ENCODE results near the gene CFH.
"Not testable (repeated sequence)": the region's sequence is repeated elsewhere in the genome, so short reads cannot be mapped to it uniquely, and the experiment has no call there.

The CFH gene

GRCh38 chr1:196639291-196639690, 12.6 kb upstream of the CFH start:
- not testable (repeated sequence) for H3K4me3 ChIP-seq (ENCODE audit: low read depth, low read length); H3K27me3 ChIP-seq (ENCODE audit: insufficient read depth, low read length); H3K27ac ChIP-seq (ENCODE audit: low read depth, low read length); H3K36me3 ChIP-seq (ENCODE audit: insufficient read depth, low read length); H3K79me2 ChIP-seq (ENCODE audit: control insufficient read depth, insufficient read depth, low read length, unreplicated experiment); H3K4me1 ChIP-seq (ENCODE audit: control insufficient read depth, insufficient read depth, low read length, unreplicated experiment); H2AFZ ChIP-seq (ENCODE audit: low read length, unreplicated experiment)

GRCh38 chr1:196640976-196641375, 10.9 kb upstream of the CFH start:
- Histone ChIP-seq H3K27ac (ENCODE audit: low read depth, low read length) (no peak overlapping the region), H3K4me1 (ENCODE audit: control insufficient read depth, insufficient read depth, low read length, unreplicated experiment) (no peaks in the 10 kb centered on the region), H3K27me3 (ENCODE audit: insufficient read depth, low read length) (no peaks in the 10 kb centered on the region), H3K36me3 (ENCODE audit: insufficient read depth, low read length) (no peaks in the 10 kb centered on the region), H2AFZ (ENCODE audit: low read length, unreplicated experiment) (no peak overlapping the region), H3K79me2 (ENCODE audit: control insufficient read depth, insufficient read depth, low read length, unreplicated experiment) (no peaks in the 10 kb centered on the region), H3K4me3 (ENCODE audit: low read depth, low read length) (no peak overlapping the region)

GRCh38 chr1:196649990-196650389, 1.9 kb upstream of the CFH start:
- Histone ChIP-seq H3K4me3 (ENCODE audit: low read depth, low read length) (no peak overlapping the region), H3K36me3 (ENCODE audit: insufficient read depth, low read length) (no peaks in the 10 kb centered on the region), H3K79me2 (ENCODE audit: control insufficient read depth, insufficient read depth, low read length, unreplicated experiment) (peaks cover 17% of the 10 kb centered on the region), H3K4me1 (ENCODE audit: control insufficient read depth, insufficient read depth, low read length, unreplicated experiment) (peaks cover 12% of the 10 kb centered on the region), H3K27me3 (ENCODE audit: insufficient read depth, low read length) (no peaks in the 10 kb centered on the region), H3K27ac (ENCODE audit: low read depth, low read length) (no peak overlapping the region), H2AFZ (ENCODE audit: low read length, unreplicated experiment) (no peak overlapping the region)

GRCh38 chr1:196650403-196650802, 1.4 kb upstream of the CFH start:
- no peak overlapping the region for H3K27ac ChIP-seq (ENCODE audit: low read depth, low read length)
- peaks cover 12% of the 10 kb centered on the region for H3K4me1 ChIP-seq (ENCODE audit: control insufficient read depth, insufficient read depth, low read length, unreplicated experiment)
- no peaks in the 10 kb centered on the region for H3K27me3 ChIP-seq (ENCODE audit: insufficient read depth, low read length)
- peak overlapping the region; percentile 5 for H2AFZ ChIP-seq (ENCODE audit: low read length, unreplicated experiment)
- peaks cover 19% of the 10 kb centered on the region for H3K79me2 ChIP-seq (ENCODE audit: control insufficient read depth, insufficient read depth, low read length, unreplicated experiment)
- no peak overlapping the region for H3K4me3 ChIP-seq (ENCODE audit: low read depth, low read length)
- H3K36me3 ChIP-seq (ENCODE audit: insufficient read depth, low read length) = no peaks in the 10 kb centered on the region

- H3K36me3 ChIP-seq (ENCODE audit: insufficient read depth, low read length) = no peaks in the 10 kb centered on the region
- peak overlapping the region; percentile 96 for H2AFZ ChIP-seq (ENCODE audit: low read length, unreplicated experiment)
- peak overlapping the region; percentile 87 for H3K4me3 ChIP-seq (ENCODE audit: low read depth, low read length)
- H3K27ac ChIP-seq (ENCODE audit: low read depth, low read length) = peak overlapping the region; percentile 76
- H3K4me1 ChIP-seq (ENCODE audit: control insufficient read depth, insufficient read depth, low read length, unreplicated experiment) = peaks cover 12% of the 10 kb centered on the region
- H3K27me3 ChIP-seq (ENCODE audit: insufficient read depth, low read length) = no peaks in the 10 kb centered on the region
- peaks cover 25% of the 10 kb centered on the region for H3K79me2 ChIP-seq (ENCODE audit: control insufficient read depth, insufficient read depth, low read length, unreplicated experiment)
Measured at GRCh38 chr1:196651079-196651478, 764 bp upstream of the CFH start.

- Histone ChIP-seq H3K4me1 (ENCODE audit: control insufficient read depth, insufficient read depth, low read length, unreplicated experiment) (peaks cover 12% of the 10 kb centered on the region), H3K27ac (ENCODE audit: low read depth, low read length) (peak overlapping the region; percentile 1; the same call in 1 of the 2 replicates), H3K4me3 (ENCODE audit: low read depth, low read length) (peak overlapping the region; percentile 87), H3K79me2 (ENCODE audit: control insufficient read depth, insufficient read depth, low read length, unreplicated experiment) (peaks cover 38% of the 10 kb centered on the region), H3K36me3 (ENCODE audit: insufficient read depth, low read length) (no peaks in the 10 kb centered on the region), H2AFZ (ENCODE audit: low read length, unreplicated experiment) (peak overlapping the region; percentile 69), H3K27me3 (ENCODE audit: insufficient read depth, low read length) (no peaks in the 10 kb centered on the region)
Measured at GRCh38 chr1:196654271-196654670, 2.4 kb downstream of the CFH start.

GRCh38 chr1:196655071-196655470, 3.2 kb downstream of the CFH start:
- H3K27me3 ChIP-seq (ENCODE audit: insufficient read depth, low read length) = no peaks in the 10 kb centered on the region
- no peak overlapping the region for H2AFZ ChIP-seq (ENCODE audit: low read length, unreplicated experiment)
- peaks cover 12% of the 10 kb centered on the region for H3K4me1 ChIP-seq (ENCODE audit: control insufficient read depth, insufficient read depth, low read length, unreplicated experiment)
- H3K27ac ChIP-seq (ENCODE audit: low read depth, low read length) = no peak overlapping the region
- H3K79me2 ChIP-seq (ENCODE audit: control insufficient read depth, insufficient read depth, low read length, unreplicated experiment) = peaks cover 39% of the 10 kb centered on the region
- H3K36me3 ChIP-seq (ENCODE audit: insufficient read depth, low read length) = no peaks in the 10 kb centered on the region
- H3K4me3 ChIP-seq (ENCODE audit: low read depth, low read length) = peak overlapping the region; percentile 87; the same call in 1 of the 2 replicates

- Histone ChIP-seq H2AFZ (ENCODE audit: low read length, unreplicated experiment) (no peak overlapping the region), H3K4me3 (ENCODE audit: low read depth, low read length) (no peak overlapping the region), H3K36me3 (ENCODE audit: insufficient read depth, low read length) (no peaks in the 10 kb centered on the region), H3K27ac (ENCODE audit: low read depth, low read length) (no peak overlapping the region), H3K79me2 (ENCODE audit: control insufficient read depth, insufficient read depth, low read length, unreplicated experiment) (peaks cover 39% of the 10 kb centered on the region), H3K4me1 (ENCODE audit: control insufficient read depth, insufficient read depth, low read length, unreplicated experiment) (peaks cover 12% of the 10 kb centered on the region), H3K27me3 (ENCODE audit: insufficient read depth, low read length) (no peaks in the 10 kb centered on the region)
Measured at GRCh38 chr1:196655494-196655893, 3.7 kb downstream of the CFH start.

GRCh38 chr1:196659471-196659870, 7.6 kb downstream of the CFH start:
- H3K4me1 ChIP-seq (ENCODE audit: control insufficient read depth, insufficient read depth, low read length, unreplicated experiment) = peaks cover 8% of the 10 kb centered on the region
- no peaks in the 10 kb centered on the region for H3K36me3 ChIP-seq (ENCODE audit: insufficient read depth, low read length)
- no peak overlapping the region for H3K27ac ChIP-seq (ENCODE audit: low read depth, low read length)
- H3K27me3 ChIP-seq (ENCODE audit: insufficient read depth, low read length) = no peaks in the 10 kb centered on the region
- no peak overlapping the region for H2AFZ ChIP-seq (ENCODE audit: low read length, unreplicated experiment)
- peaks cover 47% of the 10 kb centered on the region for H3K79me2 ChIP-seq (ENCODE audit: control insufficient read depth, insufficient read depth, low read length, unreplicated experiment)
- H3K4me3 ChIP-seq (ENCODE audit: low read depth, low read length) = no peak overlapping the region

GRCh38 chr1:196660272-196660671, 8.4 kb downstream of the CFH start:
- Histone ChIP-seq H3K27me3 (ENCODE audit: insufficient read depth, low read length) (no peaks in the 10 kb centered on the region), H3K27ac (ENCODE audit: low read depth, low read length) (no peak overlapping the region), H3K4me3 (ENCODE audit: low read depth, low read length) (no peak overlapping the region), H3K79me2 (ENCODE audit: control insufficient read depth, insufficient read depth, low read length, unreplicated experiment) (peaks cover 42% of the 10 kb centered on the region), H2AFZ (ENCODE audit: low read length, unreplicated experiment) (no peak overlapping the region), H3K4me1 (ENCODE audit: control insufficient read depth, insufficient read depth, low read length, unreplicated experiment) (peaks cover 3% of the 10 kb centered on the region), H3K36me3 (ENCODE audit: insufficient read depth, low read length) (no peaks in the 10 kb centered on the region; the same call in 1 of the 2 replicates)

GRCh38 chr1:196660852-196661251, 9.0 kb downstream of the CFH start:
- Histone ChIP-seq H3K4me1 (ENCODE audit: control insufficient read depth, insufficient read depth, low read length, unreplicated experiment) (peaks cover 3% of the 10 kb centered on the region), H3K27ac (ENCODE audit: low read depth, low read length) (no peak overlapping the region), H3K27me3 (ENCODE audit: insufficient read depth, low read length) (no peaks in the 10 kb centered on the region), H3K36me3 (ENCODE audit: insufficient read depth, low read length) (peaks cover 3% of the 10 kb centered on the region), H2AFZ (ENCODE audit: low read length, unreplicated experiment) (no peak overlapping the region), H3K79me2 (ENCODE audit: control insufficient read depth, insufficient read depth, low read length, unreplicated experiment) (peaks cover 37% of the 10 kb centered on the region), H3K4me3 (ENCODE audit: low read depth, low read length) (peak overlapping the region; percentile 61)

All from ACC112 (cell line).